DOHH2 (cell line): Measurements from ENCODE around the gene IP6K1.

Experiments used
- H3F3A ChIP-seq: fragments of 200-600 bp; sonication (generic), shearing (Covaris generic); 2 replicates; pipeline ENCODE4 v1.6.0; 2016; ENCODE audit warnings: antibody characterized with exemption, mild to moderate bottlenecking; ENCODE audit not compliant: control insufficient read depth, insufficient read depth
- H3K27ac ChIP-seq: fragments of 200-600 bp; sonication (generic); 2 replicates; pipeline ENCODE4 v1.5.1; 2014; ENCODE audit warnings: low read depth, mild to moderate bottlenecking, low read length, moderate library complexity
- H3K27me3 ChIP-seq: fragments of 200-600 bp; sonication (generic); 2 replicates; pipeline ENCODE4 v1.6.1; 2014; ENCODE audit warnings: mild to moderate bottlenecking, low read length, mixed read lengths; ENCODE audit not compliant: control insufficient read depth
- H3K36me3 ChIP-seq: fragments of 200-600 bp; sonication (generic); 2 replicates; pipeline ENCODE4 v1.6.1; 2014; ENCODE audit warnings: mild to moderate bottlenecking, low read length, moderate library complexity, mixed read lengths; ENCODE audit not compliant: control insufficient read depth
- H3K4me1 ChIP-seq: fragments of 200-600 bp; sonication (generic); 2 replicates; pipeline ENCODE4 v1.6.1; 2014; ENCODE audit warnings: mild to moderate bottlenecking, low read length, mixed read lengths; ENCODE audit not compliant: control insufficient read depth
- H3K4me2 ChIP-seq: fragments of 200-600 bp; sonication (generic); 2 replicates; pipeline ENCODE4 v1.6.0; 2014; ENCODE audit warnings: mild to moderate bottlenecking, low read length, moderate library complexity
- H3K4me3 ChIP-seq: fragments of 200-600 bp; sonication (generic); 2 replicates; pipeline ENCODE4 v1.5.1; 2014; ENCODE audit warnings: mild to moderate bottlenecking, low read length, mixed read lengths
- H3K79me2 ChIP-seq: fragments of 200-600 bp; sonication (generic); 2 replicates; pipeline ENCODE4 v1.6.1; 2014; ENCODE audit warnings: mild to moderate bottlenecking, low read length, mixed read lengths; ENCODE audit not compliant: control insufficient read depth
- H3K9me2 ChIP-seq: fragments of 200-600 bp; sonication (generic); replicated peaks from 2 replicates; pipeline ENCODE4 v1.6.1; 2014; ENCODE audit warnings: mild to moderate bottlenecking, low read length, mixed read lengths; ENCODE audit not compliant: control insufficient read depth
- H3K9me3 ChIP-seq: fragments of 200-600 bp; sonication (generic); 2 replicates; pipeline ENCODE4 v1.6.1; 2014; ENCODE audit warnings: antibody characterized with exemption, low read length, mixed read lengths; ENCODE audit not compliant: control insufficient read depth, insufficient read depth
- H4K20me1 ChIP-seq: fragments of 200-600 bp; sonication (generic); 2 replicates; pipeline ENCODE4 v1.6.0; 2014; ENCODE audit warnings: low read depth, mild to moderate bottlenecking, antibody characterized with exemption, low read length, moderate library complexity; ENCODE audit not compliant: control insufficient read depth, insufficient read depth
- EZH2phosphoT487 ChIP-seq: fragments of 200-600 bp; sonication (generic); IDR thresholded peaks from 2 replicates; pipeline ENCODE4 v1.6.1; 2017; ENCODE audit warnings: borderline replicate concordance, mild to moderate bottlenecking, antibody characterized with exemption, low read length, moderate library complexity, mixed read lengths
- TF ChIP-seq, protein P1 (sequence below): fragments of 200-600 bp; sonication (generic); IDR thresholded peaks from one replicate; pipeline ENCODE4 v1.5.1; 2014; ENCODE audit warnings: antibody characterized with exemption, mild to moderate bottlenecking, low read depth, low read length; ENCODE audit not compliant: poor library complexity, severe bottlenecking

Gene IP6K1

DNA sequence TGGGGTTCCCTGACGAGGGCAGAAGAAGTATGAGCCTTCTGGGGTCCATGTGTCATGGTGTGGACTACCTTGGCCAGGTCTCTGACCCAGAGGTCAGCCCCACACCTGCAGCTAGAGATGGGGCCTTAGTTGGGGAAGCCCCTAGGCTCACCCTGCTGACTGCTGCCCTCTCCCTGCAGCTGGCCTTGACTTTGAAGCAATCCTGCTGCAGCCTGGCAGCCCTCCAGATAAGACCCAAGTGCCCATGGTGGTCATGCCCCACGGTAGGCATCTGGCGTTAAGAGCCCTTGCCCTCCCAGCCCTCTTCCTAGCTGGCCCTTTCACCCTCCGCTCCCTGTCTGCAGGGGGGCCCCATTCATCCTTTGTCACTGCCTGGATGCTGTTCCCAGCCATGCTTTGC lies 104.8 kb downstream of the IP6K1 start:
- no peak for TF ChIP-seq EZH2phosphoT487
- TF ChIP-seq, protein P1, sequence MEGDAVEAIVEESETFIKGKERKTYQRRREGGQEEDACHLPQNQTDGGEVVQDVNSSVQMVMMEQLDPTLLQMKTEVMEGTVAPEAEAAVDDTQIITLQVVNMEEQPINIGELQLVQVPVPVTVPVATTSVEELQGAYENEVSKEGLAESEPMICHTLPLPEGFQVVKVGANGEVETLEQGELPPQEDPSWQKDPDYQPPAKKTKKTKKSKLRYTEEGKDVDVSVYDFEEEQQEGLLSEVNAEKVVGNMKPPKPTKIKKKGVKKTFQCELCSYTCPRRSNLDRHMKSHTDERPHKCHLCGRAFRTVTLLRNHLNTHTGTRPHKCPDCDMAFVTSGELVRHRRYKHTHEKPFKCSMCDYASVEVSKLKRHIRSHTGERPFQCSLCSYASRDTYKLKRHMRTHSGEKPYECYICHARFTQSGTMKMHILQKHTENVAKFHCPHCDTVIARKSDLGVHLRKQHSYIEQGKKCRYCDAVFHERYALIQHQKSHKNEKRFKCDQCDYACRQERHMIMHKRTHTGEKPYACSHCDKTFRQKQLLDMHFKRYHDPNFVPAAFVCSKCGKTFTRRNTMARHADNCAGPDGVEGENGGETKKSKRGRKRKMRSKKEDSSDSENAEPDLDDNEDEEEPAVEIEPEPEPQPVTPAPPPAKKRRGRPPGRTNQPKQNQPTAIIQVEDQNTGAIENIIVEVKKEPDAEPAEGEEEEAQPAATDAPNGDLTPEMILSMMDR = no peak
- Histone ChIP-seq H4K20me1 (0 out of 2 replicates have a peak, but pooled peaks cover 3% of the 10 kb centered on the region), H3K9me2 (no peaks in the 10 kb centered on the region), H3K4me3 (no peak overlapping the region), H3K9me3 (no peaks in the 10 kb centered on the region), H3K4me2 (no peak overlapping the region), H3K27me3 (no peaks in the 10 kb centered on the region), H3K27ac (no peak overlapping the region), H3K36me3 (peaks cover 71% of the 10 kb centered on the region), H3K79me2 (no peaks in the 10 kb centered on the region), H3K4me1 (no peaks in the 10 kb centered on the region), H3F3A (no peaks in the 10 kb centered on the region)

DNA sequence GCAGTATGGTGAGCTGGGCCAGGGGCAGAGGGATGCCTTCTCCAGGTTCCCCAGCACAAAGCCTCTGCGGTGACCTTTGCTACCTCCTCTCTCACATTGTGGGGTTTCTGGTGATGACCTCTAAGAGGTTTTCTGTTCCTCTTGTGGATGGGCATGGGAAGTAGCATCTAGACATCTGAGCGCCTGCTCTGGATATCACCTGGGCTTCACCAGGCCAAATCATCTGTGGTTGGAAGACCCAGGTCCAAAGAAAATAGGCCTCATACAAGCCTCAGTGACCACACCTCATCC lies 105.2 kb downstream of the IP6K1 start:
- Histone ChIP-seq H3K4me2 (no peak overlapping the region), H3K36me3 (peaks cover 75% of the 10 kb centered on the region), H3K27ac (no peak overlapping the region), H3K9me2 (no peaks in the 10 kb centered on the region), H3K79me2 (no peaks in the 10 kb centered on the region), H3K27me3 (no peaks in the 10 kb centered on the region), H3K4me3 (no peak overlapping the region), H3F3A (no peaks in the 10 kb centered on the region), H3K9me3 (no peaks in the 10 kb centered on the region), H3K4me1 (no peaks in the 10 kb centered on the region), H4K20me1 (0 out of 2 replicates have a peak, but pooled peaks cover 3% of the 10 kb centered on the region)
- no peak for TF ChIP-seq EZH2phosphoT487
- TF ChIP-seq, protein P1 = no peak

DNA sequence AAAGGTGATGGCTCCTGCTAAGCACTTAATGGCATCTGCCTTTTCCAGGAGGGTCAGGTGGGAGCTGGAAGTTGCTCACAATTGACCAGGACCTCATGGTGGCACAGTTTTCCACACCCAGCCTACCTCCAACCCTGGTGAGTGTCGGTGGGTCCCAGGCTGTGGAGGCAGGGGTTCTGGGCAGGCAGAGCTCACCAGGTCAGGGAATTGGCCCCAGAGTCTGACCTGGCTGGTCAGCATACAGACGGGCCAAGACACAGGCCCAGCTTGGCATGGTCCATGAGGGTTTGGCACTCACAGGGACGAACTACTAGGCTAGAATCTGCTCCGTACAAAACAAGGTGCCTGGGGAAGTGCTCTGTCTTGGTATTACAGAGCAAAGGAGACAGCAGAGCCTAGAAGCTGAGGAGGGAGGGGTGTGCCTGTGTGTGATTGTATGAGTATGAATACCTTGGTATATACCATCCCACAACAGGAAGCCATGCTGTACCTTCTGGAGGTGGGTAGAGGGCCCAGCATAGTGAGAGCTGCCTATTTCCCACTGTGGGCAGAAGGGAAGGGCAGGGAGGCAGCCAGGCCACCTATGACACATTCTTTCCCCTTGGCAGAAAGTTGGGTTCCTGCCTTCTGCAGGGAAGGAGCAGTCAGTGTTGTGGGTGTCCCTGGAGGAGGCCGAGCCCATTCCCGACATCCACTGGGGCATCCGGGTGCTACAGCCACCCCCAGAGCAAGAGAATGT lies 105.7 kb downstream of the IP6K1 start:
- H3K9me3 ChIP-seq = no peaks in the 10 kb centered on the region
- TF ChIP-seq, protein P1 = no peak
- TF ChIP-seq EZH2phosphoT487 = no peak
- H3K4me3 ChIP-seq = no peak overlapping the region
- 0 out of 2 replicates have a peak, but pooled peaks cover 3% of the 10 kb centered on the region for H4K20me1 ChIP-seq
- no peaks in the 10 kb centered on the region for H3K27me3 ChIP-seq
- peaks cover 2% of the 10 kb centered on the region for H3K79me2 ChIP-seq
- no peaks in the 10 kb centered on the region for H3K4me1 ChIP-seq
- no peaks in the 10 kb centered on the region for H3F3A ChIP-seq
- H3K27ac ChIP-seq = no peak overlapping the region
- H3K9me2 ChIP-seq = no peaks in the 10 kb centered on the region
- H3K4me2 ChIP-seq = no peak overlapping the region
- peaks cover 80% of the 10 kb centered on the region for H3K36me3 ChIP-seq
